ENCODE measurements around the gene SPRED2.

SPRED2 gene

GRCh38 chr2:65369574-65369973, 62.8 kb downstream of the SPRED2 start:
- DNase-seq = no peak
- no peak for TF ChIP-seq GATA1 (IDR thresholded peaks at IDR 0.05; ENCODE audit: low read depth, low read length)
- TF ChIP-seq POLR2A (IDR thresholded peaks at IDR 0.05; ENCODE audit: low read length) = no peak

GRCh38 chr2:65368468-65368867, 63.9 kb downstream of the SPRED2 start:
- TF ChIP-seq POLR2A (IDR thresholded peaks at IDR 0.05; ENCODE audit: low read length) (no peak), GATA1 (IDR thresholded peaks at IDR 0.05; ENCODE audit: low read depth, low read length) (no peak)

DNA sequence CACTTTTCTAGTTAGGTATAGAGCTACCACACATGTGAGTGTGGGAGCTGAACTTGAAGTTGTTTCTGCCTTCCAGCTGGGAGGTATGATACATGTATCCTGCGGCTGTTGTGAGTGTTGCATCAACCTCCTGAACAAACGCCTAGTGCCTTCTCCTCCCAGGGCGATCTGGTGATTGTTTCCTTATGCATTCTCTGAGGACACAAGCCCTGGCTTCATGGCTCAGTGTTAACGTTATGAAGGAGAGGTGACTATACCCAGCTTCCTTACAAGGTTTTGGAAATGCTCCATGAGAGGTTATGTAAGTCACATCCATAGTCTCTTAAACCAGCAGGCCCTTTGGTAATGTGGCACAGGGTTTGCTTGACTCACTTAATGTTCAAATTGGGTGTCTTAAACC, 64.9 kb downstream of the SPRED2 start:
- DNase-seq = no peak

More at GRCh38 chr2:65368468-65368867, 63.9 kb downstream of the SPRED2 start:
- no peak for DNase-seq

GRCh38 chr2:65366595-65367125, 65.7 kb downstream of the SPRED2 start:
- peak; percentile 16 to 65 for DNase-seq
- no peak for TF ChIP-seq POLR2A (IDR thresholded peaks at IDR 0.05; ENCODE audit: low read length)
- no peak for TF ChIP-seq GATA1 (IDR thresholded peaks at IDR 0.05; ENCODE audit: low read depth, low read length)

More for the DNA sequence above, 64.9 kb downstream of the SPRED2 start:
- TF ChIP-seq GATA1 (IDR thresholded peaks at IDR 0.05; ENCODE audit: low read depth, low read length) = no peak

- no peak for DNase-seq
- TF ChIP-seq POLR2A (IDR thresholded peaks at IDR 0.05; ENCODE audit: low read length) = no peak
- TF ChIP-seq GATA1 (IDR thresholded peaks at IDR 0.05; ENCODE audit: low read depth, low read length) = no peak
These were observed 67.2 kb downstream of the SPRED2 start for GRCh38 chr2:65364986-65365733.

DNA sequence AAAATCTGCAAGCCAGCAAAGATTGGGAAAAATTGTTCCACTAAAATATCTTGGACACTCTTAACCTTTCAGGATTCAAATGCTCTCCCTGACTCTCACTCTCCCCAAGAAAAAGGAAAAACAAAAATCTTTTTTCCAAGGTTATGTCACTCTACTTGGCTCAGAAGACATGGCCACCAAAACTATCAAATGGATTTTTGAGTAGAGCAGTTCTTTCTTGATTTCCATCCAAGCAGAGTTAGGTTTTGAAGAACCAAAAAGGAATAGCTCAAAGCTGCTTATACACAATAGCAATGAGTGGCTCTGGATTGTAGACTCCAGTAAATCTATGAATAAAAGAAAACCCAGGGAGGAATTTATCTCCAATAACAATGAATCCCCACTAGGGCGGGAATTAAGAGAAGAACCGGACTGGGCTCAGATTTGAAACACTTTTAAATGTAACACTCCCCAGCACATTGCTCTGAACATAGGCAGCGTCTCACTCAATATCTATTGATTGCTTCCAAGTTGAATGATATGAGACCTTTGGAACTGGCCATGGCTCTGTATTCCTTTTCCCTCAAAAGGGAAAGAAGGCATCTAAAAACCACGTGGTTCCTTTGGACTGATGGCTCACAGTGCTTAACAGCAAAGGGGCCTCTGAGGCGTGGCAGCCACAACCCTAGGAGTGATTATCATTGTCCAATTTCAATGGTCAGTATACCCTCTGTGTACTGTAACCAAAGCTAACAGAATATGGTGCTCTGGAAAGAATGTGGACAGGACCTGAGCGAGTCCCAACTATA, 68.3 kb downstream of the SPRED2 start:
- peak; percentile 13 to 14 for DNase-seq
- no peak for TF ChIP-seq POLR2A (IDR thresholded peaks at IDR 0.05; ENCODE audit: low read length)
- no peak for TF ChIP-seq GATA1 (IDR thresholded peaks at IDR 0.05; ENCODE audit: low read depth, low read length)

DNA sequence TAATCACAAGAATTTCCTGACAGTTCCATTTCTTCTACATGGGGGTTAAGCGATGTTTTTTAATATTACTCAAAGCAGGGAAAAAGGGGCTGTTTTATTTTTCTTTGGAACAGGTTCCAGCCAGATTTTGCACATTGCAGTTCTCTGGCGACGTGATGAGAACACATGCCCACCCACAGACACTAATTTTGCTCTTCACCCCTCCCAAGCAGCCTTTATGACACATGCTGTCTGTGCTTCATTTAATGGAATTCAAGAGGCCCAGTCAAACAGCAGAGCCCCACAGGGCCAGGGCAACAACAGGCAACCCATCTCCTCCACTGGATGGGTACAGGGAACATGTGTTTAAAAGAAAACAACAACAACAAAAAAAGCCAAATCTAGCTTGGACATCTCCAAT, 70.8 kb downstream of the SPRED2 start:
- TF ChIP-seq GATA1 (IDR thresholded peaks at IDR 0.05; ENCODE audit: low read depth, low read length) = no peak
- TF ChIP-seq POLR2A (IDR thresholded peaks at IDR 0.05; ENCODE audit: low read length) = no peak

DNA sequence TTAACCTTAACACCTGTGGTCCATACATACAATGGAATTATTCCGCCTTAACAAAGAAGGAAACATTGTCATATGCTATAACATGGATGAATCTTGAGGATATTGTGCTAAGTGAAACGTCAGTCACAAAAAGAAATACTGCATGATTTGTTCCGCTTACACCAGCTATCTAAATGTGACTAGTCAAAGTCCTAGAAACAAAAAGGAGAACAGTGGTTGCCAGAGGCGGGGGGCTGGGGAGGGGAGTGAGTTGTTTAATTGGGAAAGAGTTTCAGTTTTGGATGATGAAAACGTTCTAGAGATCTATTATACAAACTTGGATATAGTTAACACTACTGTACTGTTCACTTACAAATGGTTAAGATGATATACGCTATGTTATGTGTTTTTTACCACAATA, 72.0 kb downstream of the SPRED2 start:
- TF ChIP-seq GATA1 (IDR thresholded peaks at IDR 0.05; ENCODE audit: low read depth, low read length) = no peak
- TF ChIP-seq POLR2A (IDR thresholded peaks at IDR 0.05; ENCODE audit: low read length) = no peak
- no peak for DNase-seq

More for the DNA sequence above, 70.8 kb downstream of the SPRED2 start:
- no peak for DNase-seq

DNA sequence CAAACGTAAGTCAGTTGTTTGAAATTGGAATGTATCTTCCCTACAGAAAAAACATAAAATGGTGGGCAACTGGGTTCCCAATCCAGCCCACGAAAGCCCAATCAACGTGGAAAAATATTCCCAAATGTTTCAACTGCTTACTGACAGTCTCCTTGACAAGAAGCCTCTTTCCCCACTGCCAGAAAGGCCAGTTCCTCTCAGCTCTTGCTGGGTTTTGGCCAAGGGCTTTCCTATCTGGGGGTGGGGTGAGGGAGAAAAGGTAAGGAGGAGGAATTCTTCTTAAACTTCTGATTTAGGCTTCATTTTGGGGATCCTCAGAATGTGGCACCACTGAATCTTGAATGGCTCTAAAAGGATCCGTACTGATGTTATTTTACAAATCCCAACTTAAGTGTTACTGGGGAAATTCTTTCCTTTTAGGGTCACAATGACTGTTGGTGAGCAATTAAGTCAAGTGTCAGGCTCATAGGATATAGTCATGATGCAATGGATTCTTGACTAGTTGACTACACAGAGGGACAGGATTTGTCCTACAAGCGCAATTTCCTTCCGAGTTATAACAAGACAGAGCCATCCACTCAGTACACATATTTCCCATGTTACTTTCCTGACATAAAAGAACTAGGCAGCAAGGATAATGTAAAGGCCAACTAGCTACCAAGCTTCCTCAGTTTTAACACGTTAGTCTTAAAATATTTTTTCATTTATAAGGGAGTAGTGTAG, 73.6 kb downstream of the SPRED2 start:
- TF ChIP-seq GATA1 (IDR thresholded peaks at IDR 0.05; ENCODE audit: low read depth, low read length) (no peak), POLR2A (IDR thresholded peaks at IDR 0.05; ENCODE audit: low read length) (no peak)
- no peak for DNase-seq

DNA sequence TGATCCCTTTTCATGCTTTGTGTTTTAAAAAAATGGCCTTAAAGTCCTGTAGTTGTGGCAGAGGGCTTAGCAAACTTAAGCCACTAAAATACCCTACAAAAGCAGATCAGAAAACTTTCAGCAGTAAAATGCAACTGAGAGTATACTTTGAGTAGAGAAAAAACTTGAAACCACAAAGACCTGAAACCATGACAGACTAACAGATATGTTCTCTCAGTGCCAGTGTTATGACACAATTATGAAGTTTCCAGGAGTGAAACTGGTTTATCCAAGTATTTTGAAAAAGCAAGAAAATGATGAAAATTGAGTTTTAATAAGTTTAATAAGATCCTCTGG, 74.5 kb downstream of the SPRED2 start:
- no peak for TF ChIP-seq POLR2A (IDR thresholded peaks at IDR 0.05; ENCODE audit: low read length)
- TF ChIP-seq GATA1 (IDR thresholded peaks at IDR 0.05; ENCODE audit: low read depth, low read length) = no peak
- no peak for DNase-seq

DNA sequence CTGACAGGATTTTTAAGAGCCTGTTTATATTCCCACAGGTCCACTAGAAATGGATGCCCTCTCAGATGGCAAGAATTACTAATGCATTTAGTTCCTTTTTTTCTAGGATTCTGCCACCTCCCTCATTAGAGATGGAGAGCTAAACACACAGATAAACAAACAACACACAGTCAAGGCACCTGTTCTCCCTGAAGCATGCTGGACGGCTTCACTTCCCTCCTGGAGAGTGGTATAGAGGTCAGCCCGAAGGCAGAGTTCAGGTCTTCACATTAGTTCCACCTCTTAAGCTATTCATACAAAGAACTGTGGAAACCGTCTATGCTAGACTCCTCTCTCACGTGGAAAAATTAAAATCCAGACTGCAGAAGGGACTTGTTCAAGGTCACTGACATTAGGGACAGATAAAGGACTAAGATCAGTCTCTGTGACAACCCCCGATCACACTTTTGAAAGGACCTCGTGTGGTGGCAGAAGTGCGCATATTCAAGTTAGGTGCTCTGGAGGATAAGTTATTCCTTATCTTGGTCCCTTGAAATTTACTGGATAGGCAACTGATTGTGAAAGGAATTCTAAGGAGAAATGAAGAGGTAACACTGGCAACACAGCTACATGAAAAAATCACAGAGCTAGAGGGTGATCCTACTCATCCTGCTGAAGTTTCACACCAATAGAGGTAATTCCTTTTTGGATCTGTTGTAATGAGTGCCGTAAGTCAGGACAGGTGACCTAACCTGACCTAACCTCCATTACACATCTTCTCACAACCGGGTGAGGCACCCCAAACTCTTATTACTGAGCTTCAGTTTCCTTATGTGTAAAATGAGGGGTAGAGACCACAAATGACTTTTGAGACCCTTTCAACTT, 75.1 kb downstream of the SPRED2 start:
- no peak for TF ChIP-seq POLR2A (IDR thresholded peaks at IDR 0.05; ENCODE audit: low read length)
- TF ChIP-seq GATA1 (IDR thresholded peaks at IDR 0.05; ENCODE audit: low read depth, low read length) = no peak
- peak in 1 of 2 experiments; percentile 8 for DNase-seq

GRCh38 chr2:65355186-65355831, 77.1 kb downstream of the SPRED2 start:
- TF ChIP-seq GATA1 (IDR thresholded peaks at IDR 0.05; ENCODE audit: low read depth, low read length) = no peak
- TF ChIP-seq POLR2A (IDR thresholded peaks at IDR 0.05; ENCODE audit: low read length) = no peak
- no peak for DNase-seq

DNA sequence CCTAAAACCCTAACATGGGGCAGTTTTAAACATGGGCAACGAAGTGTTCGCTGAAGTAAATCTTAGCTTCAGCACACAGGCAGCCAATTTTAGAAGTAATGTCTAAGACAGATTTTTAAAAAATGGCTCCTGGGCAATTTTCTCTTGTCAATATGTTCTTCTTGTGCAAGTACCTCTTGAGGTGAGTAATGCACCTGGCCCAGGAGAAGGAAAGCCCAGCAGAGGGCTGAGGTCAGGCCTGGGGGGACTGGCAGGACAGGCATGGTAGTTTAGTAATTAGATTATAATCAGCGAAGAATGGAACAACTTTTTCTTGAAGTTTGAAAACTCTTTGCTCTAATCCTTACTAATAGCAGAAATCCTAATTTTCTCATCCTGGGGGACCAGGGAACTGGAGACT, 77.6 kb downstream of the SPRED2 start:
- TF ChIP-seq POLR2A (IDR thresholded peaks at IDR 0.05; ENCODE audit: low read length) (no peak), GATA1 (IDR thresholded peaks at IDR 0.05; ENCODE audit: low read depth, low read length) (no peak)
- DNase-seq = no peak
